HG02610 (cell line): Measurements from ENCODE around the gene TMC8.
"Not testable (repeated sequence)": the region's sequence is repeated elsewhere in the genome, so short reads cannot be mapped to it uniquely, and the experiment has no call there.

Source experiments
- ATAC-seq: cut with Tn5 transposase; IDR thresholded peaks from one replicate; pipeline ENCODE4 v1.9.1; 2021; ENCODE audit warnings: mild to moderate bottlenecking, moderate library complexity; ENCODE audit not compliant: unreplicated experiment

Gene TMC8

GRCh38 chr17:78108726-78109488 is 21.7 kb upstream of the TMC8 start:
- no peak for ATAC-seq

DNA sequence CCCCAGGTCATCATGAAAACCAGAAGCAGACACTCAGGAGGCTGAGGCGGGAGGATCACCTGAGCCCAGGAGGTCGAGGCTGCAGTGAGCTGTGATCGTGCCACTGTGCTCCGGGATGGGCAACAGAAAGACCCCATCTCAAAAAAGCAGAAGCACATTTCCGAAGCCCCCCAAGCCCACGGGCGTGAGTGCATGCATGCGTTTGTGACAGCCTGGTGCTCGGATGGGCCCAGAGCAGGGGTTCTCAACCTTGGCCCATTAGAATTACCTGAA is 21.1 kb upstream of the TMC8 start:
- no peak for ATAC-seq

DNA sequence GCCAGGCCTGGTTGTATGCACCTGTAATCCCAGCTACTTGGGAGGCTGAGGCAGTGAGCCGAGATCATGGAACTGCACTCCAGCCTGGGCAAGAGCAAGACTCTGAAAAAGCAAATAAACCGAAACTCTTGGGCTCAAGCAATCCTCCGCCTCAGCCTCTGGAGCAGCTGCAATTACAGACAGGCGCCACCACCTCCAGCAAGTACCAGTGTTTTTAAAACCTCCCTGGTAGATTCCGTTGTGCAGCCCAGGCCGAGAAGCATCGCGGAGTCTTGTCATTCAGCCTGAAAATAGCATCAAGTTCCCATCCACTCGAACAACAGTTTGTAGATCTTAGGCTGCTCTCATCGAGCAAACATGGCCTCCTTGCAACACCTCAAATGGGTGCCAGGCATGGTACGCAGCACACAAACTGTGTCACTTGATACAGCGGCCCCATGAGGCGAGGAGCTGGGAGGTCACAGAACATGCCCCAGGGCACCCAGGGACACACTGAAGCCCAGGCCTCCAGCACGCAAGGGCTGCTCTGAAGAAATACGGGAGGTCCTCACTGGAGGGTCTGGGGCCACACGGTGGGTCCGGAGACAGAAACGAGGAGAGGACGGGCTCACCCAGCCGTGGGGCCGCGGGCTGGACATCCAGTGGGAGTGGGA is 20.1 kb upstream of the TMC8 start:
- no peak for ATAC-seq

- no peak for ATAC-seq
These were observed 19.4 kb upstream of the TMC8 start for GRCh38 chr17:78111016-78111726.

GRCh38 chr17:78111727-78112517 is 18.6 kb upstream of the TMC8 start:
- no peak for ATAC-seq

- ATAC-seq = no peak
These were observed 17.8 kb upstream of the TMC8 start for GRCh38 chr17:78112518-78113471.

DNA sequence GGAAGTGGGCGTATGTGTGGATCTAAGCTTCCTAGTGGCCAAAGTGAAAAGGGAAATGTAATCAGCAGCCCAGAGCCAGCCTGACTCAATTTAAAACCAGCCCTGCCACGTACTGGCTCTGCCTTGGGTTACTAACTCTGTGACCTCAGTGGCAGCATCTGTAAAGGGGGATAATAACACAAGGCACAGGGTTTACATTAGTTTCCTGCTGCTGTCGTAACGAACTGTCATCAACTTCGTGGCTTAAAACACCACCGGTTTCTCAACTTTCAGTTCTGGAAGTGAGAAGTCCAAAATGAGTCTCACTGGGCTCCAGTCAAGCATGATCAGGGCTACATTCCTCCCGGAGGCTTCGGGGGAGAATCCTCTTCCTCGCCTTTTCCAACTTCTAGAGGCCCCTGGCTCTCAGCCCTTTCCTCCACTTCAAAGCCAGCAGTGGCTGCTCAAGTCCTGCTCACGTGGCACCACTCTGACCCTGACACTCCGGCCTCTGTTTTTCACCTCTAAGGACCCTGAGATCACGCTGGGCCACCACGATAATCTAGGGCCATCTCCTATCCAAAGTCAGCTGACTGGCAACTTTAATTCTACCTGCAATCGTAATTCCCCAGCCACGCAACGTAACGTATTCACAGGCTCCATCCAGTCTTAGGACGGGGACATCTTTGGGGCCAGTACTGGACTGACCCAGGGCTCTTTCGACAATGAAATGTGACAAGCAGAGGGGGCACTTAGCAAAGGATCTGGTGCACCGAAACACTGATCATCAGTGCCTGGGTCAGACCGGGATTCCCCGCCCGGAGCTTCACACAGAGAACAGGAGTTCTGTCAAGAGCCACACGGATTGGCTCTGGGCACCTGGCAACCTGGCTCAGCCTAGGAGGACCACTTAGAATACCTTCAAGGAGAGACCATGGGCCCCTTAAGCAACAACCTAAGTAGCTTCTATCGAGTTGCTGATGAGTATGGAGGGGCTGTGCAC is 16.5 kb upstream of the TMC8 start:
- no peak for ATAC-seq

- no peak for ATAC-seq
These were observed 15.5 kb upstream of the TMC8 start for GRCh38 chr17:78114831-78115723.

- not testable (repeated sequence) for ATAC-seq
These were observed 14.8 kb upstream of the TMC8 start for GRCh38 chr17:78115803-78116202.

DNA sequence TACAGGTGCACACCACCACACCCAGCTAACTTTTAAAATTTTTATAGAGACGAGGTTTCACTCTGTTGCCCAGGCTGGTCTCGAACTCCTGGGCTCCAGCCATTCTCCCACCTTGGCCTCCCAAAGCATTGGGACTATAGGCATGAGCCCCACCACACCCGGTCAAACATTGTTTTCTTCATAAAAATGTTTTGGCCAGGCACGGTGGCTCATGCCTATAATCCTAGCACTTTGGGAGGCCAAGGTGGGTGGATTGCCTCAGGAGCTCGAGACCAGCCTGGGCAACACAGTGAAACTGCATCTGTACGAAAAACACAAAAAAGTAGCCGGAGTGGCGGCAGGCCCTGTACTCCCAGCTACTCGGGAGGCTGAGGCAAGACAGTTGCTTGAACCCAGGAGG is 14.2 kb upstream of the TMC8 start:
- no peak for ATAC-seq

GRCh38 chr17:78117027-78117981 is 13.3 kb upstream of the TMC8 start:
- ATAC-seq = no peak

- no peak for ATAC-seq
These were observed 11.8 kb upstream of the TMC8 start for GRCh38 chr17:78118801-78119241.

DNA sequence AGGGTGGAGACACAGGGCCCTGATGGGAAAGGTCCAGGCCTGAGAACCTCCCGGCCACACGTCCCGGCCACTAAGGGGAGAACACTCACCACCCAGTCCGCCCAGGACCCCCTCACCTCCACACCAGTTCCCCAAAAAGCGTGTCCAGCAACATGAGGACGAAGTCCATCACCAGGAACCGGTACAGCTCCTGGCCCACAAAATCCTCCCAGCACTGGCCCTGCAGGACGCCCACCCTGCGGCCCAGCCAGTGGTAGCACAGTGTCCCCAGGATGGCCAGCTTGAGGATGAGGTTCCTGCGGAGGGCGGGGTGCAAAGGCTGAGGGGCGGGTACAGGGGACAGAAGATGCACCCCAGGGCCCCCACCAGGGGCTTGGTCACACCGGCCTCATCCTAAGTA is 10.0 kb upstream of the TMC8 start:
- no peak for ATAC-seq

- no peak for ATAC-seq
These were observed 9.4 kb upstream of the TMC8 start for GRCh38 chr17:78120971-78121800.

DNA sequence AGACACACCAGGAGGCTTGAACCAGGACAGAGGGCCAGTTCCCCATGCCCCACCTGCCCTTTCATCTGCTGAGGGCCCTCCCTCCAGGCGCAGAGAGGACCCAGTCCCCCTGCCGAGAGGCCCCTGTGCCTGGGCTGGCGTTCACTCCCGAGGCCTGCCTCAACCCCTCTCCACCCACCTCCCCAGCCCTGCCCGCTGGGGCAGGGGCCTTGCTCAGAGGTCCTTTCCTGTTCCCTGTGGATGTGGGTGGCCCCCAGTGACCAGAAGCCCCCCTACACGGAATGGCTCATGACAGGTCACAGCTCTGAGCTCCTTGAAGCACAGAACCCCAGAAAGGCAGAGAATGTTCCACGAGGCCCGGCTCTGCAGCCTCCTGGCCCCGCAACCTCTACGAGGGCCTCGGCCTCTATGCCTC is 8.8 kb upstream of the TMC8 start:
- no peak for ATAC-seq
